ENCODE measurements around the gene KPNA1. TPM values are rescaled to one million over a fixed set of nuclear protein-coding genes. Genes with fewer than 3 reads are reported as not detected.

KPNA1 gene
- total and polyA plus RNA-seq, 2 of the 13 experiments (the other 11 are each of a cell fraction or from before 2014, with no cell fraction given), result 15.4 to 30.0 TPM

GRCh38 chr3:122382888-122383666, 131.7 kb downstream of the KPNA1 start, which contains the start of gene MIX23 (continued):
- TF ChIP-seq IKZF4 (CRISPR knock-in tag; IDR thresholded peaks at IDR 0.05; ENCODE audit: borderline replicate concordance, low read depth, not compliant biosample characterization), result peak; percentile 58
- peak; percentile 44 for TF ChIP-seq ZHX1 (CRISPR knock-in tag; IDR thresholded peaks at IDR 0.05; ENCODE audit: low read depth)
- TF ChIP-seq AGO2 (optimal IDR thresholded peaks at IDR 0.05; ENCODE audit: low read depth, low read length), result no peak
- peak; percentile 75; the same call in 1 of the 2 replicates for TF ChIP-seq HOXA3 (CRISPR knock-in tag; IDR thresholded peaks at IDR 0.05)
- peak; percentile 81; the same call in 1 of the 2 replicates for TF ChIP-seq ZNF691 (CRISPR knock-in tag; IDR thresholded peaks at IDR 0.05; ENCODE audit: borderline replicate concordance, low read depth)
- peak; percentile 58; the same call in 1 of the 2 replicates for TF ChIP-seq KLF15 (CRISPR knock-in tag; IDR thresholded peaks at IDR 0.05; ENCODE audit: borderline replicate concordance)
- no peak for TF ChIP-seq FOXA1 (IDR thresholded peaks at IDR 0.05)
- TF ChIP-seq FOXA1 (CRISPR knock-in tag; IDR thresholded peaks at IDR 0.05), result 0 out of 2 replicates have a peak, but pooled peaks have one; percentile 27
- no peak for TF ChIP-seq SMAD1 (CRISPR knock-in tag; IDR thresholded peaks at IDR 0.05; ENCODE audit: borderline replicate concordance, low read depth)
- TF ChIP-seq GTF3A (CRISPR knock-in tag; conservative IDR thresholded peaks at IDR 0.05), result peak; percentile 88; the same call in 1 of the 2 replicates
- peak; percentile 72; the same call in 1 of the 2 replicates for TF ChIP-seq ZSCAN29 (CRISPR knock-in tag; conservative IDR thresholded peaks at IDR 0.05)
- TF ChIP-seq, protein P1, sequence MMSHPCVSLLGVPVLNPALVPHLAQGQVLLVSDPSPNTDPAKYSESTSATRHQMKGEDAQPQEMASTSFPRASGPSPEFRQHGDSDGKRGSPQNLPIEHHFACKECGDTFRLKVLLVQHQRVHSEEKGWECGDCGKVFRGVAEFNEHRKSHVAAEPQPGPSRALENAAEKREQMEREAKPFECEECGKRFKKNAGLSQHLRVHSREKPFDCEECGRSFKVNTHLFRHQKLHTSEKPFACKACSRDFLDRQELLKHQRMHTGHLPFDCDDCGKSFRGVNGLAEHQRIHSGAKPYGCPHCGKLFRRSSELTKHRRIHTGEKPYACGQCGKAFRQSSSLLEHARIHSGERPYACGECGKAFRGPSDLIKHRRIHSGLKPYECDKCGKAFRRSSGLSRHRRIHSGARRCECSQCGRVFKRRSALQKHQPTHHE (CRISPR knock-in tag; IDR thresholded peaks at IDR 0.05; ENCODE audit: borderline replicate concordance), result peak; percentile 70; the same call in 1 of the 2 replicates
- TF ChIP-seq, protein P2, sequence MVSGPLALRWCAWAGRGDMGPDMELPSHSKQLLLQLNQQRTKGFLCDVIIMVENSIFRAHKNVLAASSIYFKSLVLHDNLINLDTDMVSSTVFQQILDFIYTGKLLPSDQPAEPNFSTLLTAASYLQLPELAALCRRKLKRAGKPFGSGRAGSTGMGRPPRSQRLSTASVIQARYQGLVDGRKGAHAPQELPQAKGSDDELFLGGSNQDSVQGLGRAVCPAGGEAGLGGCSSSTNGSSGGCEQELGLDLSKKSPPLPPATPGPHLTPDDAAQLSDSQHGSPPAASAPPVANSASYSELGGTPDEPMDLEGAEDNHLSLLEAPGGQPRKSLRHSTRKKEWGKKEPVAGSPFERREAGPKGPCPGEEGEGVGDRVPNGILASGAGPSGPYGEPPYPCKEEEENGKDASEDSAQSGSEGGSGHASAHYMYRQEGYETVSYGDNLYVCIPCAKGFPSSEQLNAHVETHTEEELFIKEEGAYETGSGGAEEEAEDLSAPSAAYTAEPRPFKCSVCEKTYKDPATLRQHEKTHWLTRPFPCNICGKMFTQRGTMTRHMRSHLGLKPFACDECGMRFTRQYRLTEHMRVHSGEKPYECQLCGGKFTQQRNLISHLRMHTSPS (CRISPR knock-in tag; IDR thresholded peaks at IDR 0.05; ENCODE audit: low read depth), result 0 out of 2 replicates have a peak, but pooled peaks have one; percentile 20
- TF ChIP-seq, protein P3, sequence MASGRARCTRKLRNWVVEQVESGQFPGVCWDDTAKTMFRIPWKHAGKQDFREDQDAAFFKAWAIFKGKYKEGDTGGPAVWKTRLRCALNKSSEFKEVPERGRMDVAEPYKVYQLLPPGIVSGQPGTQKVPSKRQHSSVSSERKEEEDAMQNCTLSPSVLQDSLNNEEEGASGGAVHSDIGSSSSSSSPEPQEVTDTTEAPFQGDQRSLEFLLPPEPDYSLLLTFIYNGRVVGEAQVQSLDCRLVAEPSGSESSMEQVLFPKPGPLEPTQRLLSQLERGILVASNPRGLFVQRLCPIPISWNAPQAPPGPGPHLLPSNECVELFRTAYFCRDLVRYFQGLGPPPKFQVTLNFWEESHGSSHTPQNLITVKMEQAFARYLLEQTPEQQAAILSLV (CRISPR knock-in tag; IDR thresholded peaks at IDR 0.05; ENCODE audit: borderline replicate concordance), result peak; percentile 70; the same call in 1 of the 2 replicates
- TF ChIP-seq ESRRA (CRISPR knock-in tag; IDR thresholded peaks at IDR 0.05; ENCODE audit: low read depth), result 0 out of 2 replicates have a peak, but pooled peaks have one; percentile 28
- TF ChIP-seq ZFP1 (CRISPR knock-in tag; IDR thresholded peaks at IDR 0.05), result no peak
- TF ChIP-seq, protein P4, sequence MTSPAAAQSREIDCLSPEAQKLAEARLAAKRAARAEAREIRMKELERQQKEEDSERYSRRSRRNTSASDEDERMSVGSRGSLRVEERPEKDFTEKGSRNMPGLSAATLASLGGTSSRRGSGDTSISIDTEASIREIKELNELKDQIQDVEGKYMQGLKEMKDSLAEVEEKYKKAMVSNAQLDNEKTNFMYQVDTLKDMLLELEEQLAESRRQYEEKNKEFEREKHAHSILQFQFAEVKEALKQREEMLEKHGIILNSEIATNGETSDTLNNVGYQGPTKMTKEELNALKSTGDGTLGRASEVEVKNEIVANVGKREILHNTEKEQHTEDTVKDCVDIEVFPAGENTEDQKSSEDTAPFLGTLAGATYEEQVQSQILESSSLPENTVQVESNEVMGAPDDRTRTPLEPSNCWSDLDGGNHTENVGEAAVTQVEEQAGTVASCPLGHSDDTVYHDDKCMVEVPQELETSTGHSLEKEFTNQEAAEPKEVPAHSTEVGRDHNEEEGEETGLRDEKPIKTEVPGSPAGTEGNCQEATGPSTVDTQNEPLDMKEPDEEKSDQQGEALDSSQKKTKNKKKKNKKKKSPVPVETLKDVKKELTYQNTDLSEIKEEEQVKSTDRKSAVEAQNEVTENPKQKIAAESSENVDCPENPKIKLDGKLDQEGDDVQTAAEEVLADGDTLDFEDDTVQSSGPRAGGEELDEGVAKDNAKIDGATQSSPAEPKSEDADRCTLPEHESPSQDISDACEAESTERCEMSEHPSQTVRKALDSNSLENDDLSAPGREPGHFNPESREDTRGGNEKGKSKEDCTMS (CRISPR knock-in tag; conservative IDR thresholded peaks at IDR 0.05), result no peak

Measured in HepG2 (cell line).